Liver (tissue), 9 donors: Measurements from ENCODE around the gene LAMB2. TPM values are rescaled to one million over a fixed set of nuclear protein-coding genes. Genes with fewer than 3 reads are reported as not detected.

Experiments
- DNase-seq: peaks from one replicate; pipeline ENCODE4 v3.0.0-alpha.2; 2017; ENCODE audit warnings: low spot score
- H3K27ac ChIP-seq, 2 donors: one replicate each; pipeline ENCODE4 v1.7.0; 2013; ENCODE audit warnings: inconsistent platforms in 2 of 2, low read length in 2 of 2, control low read depth in 1 of 2, low read depth in 1 of 2, mild to moderate bottlenecking in 1 of 2
- H3K27me3 ChIP-seq, 4 donors: one replicate each; pipeline versions ENCODE4 v1.6.1 to v1.7.0; 2013; ENCODE audit warnings: low read length in 3 of 4, inconsistent platforms in 1 of 4, mild to moderate bottlenecking in 1 of 4, moderate library complexity in 1 of 4; ENCODE audit not compliant: control insufficient read depth in 4 of 4, insufficient read depth in 4 of 4
- H3K36me3 ChIP-seq, 4 donors: one replicate each; pipeline versions ENCODE4 v1.6.1 to v1.7.0; 2013; ENCODE audit warnings: low read length in 3 of 4, mild to moderate bottlenecking in 3 of 4, low read depth in 1 of 4, moderate library complexity in 1 of 4; ENCODE audit not compliant: control insufficient read depth in 4 of 4, insufficient read depth in 3 of 4
- H3K4me1 ChIP-seq, 4 donors: one replicate each; pipeline versions ENCODE4 v1.6.1 to v1.7.0; 2013; ENCODE audit warnings: low read length in 3 of 4, mild to moderate bottlenecking in 3 of 4, moderate library complexity in 1 of 4; ENCODE audit not compliant: control insufficient read depth in 4 of 4, insufficient read depth in 4 of 4
- H3K4me3 ChIP-seq, 3 donors: one replicate each; pipeline versions ENCODE4 v1.6.1 to v1.7.0; 2013; ENCODE audit warnings: low read length in 3 of 3, control low read depth in 1 of 3, low read depth in 1 of 3, mild to moderate bottlenecking in 1 of 3
- H3K9ac ChIP-seq, 2 donors: one replicate each; pipeline ENCODE4 v1.7.0; 2013; ENCODE audit warnings: low read length in 2 of 2, mild to moderate bottlenecking in 2 of 2, moderate library complexity in 2 of 2, control low read depth in 1 of 2, low read depth in 1 of 2
- H3K9me3 ChIP-seq, 4 donors: one replicate each; pipeline versions ENCODE4 v1.6.1 to v1.7.0; 2013; ENCODE audit warnings: low read length in 3 of 4; ENCODE audit not compliant: control insufficient read depth in 4 of 4
- EGR1 ChIP-seq, 2 donors: IDR thresholded peaks; 2 replicates each; pipeline ENCODE4 v1.6.1; 2016 to 2018; ENCODE audit warnings: antibody characterized with exemption in 2 of 2, low read depth in 2 of 2
- GABPA ChIP-seq, 2 donors: IDR thresholded peaks in 1 of 2; conservative IDR thresholded peaks in 1 of 2; 2 replicates each; pipeline ENCODE4 v1.6.1; 2016; ENCODE audit warnings: antibody characterized with exemption in 2 of 2, mild to moderate bottlenecking in 1 of 2, moderate library complexity in 1 of 2
- HNF4A ChIP-seq, 2 donors: conservative IDR thresholded peaks; 2 replicates each; pipeline ENCODE4 v1.6.1; 2016; ENCODE audit warnings: antibody characterized with exemption in 2 of 2, mild to moderate bottlenecking in 2 of 2
- HNF4G ChIP-seq: IDR thresholded peaks from 2 replicates; pipeline ENCODE4 v1.6.1; 2016; ENCODE audit warnings: antibody characterized with exemption
- JUND ChIP-seq, 2 donors: IDR thresholded peaks; 2 replicates each; pipeline ENCODE4 v1.6.1; 2016; ENCODE audit warnings: antibody characterized with exemption in 2 of 2
- NR2F2 ChIP-seq: IDR thresholded peaks from 2 replicates; pipeline ENCODE4 v1.6.1; 2016; ENCODE audit warnings: antibody characterized with exemption
- RAD21 ChIP-seq, 2 donors: IDR thresholded peaks; 2 replicates each; pipeline ENCODE4 v1.6.1; 2016; ENCODE audit warnings: antibody characterized with exemption in 2 of 2, mild to moderate bottlenecking in 2 of 2
- RXRA ChIP-seq, 2 donors: IDR thresholded peaks; 2 replicates each; pipeline ENCODE4 v1.6.1; 2017 to 2018; ENCODE audit warnings: antibody characterized with exemption in 2 of 2, mild to moderate bottlenecking in 1 of 2
- SP1 ChIP-seq: IDR thresholded peaks from 2 replicates; pipeline ENCODE4 v1.6.1; 2018; ENCODE audit warnings: antibody characterized with exemption, mild to moderate bottlenecking
- TAF1 ChIP-seq: conservative IDR thresholded peaks from 2 replicates; pipeline ENCODE4 v1.6.1; 2016; ENCODE audit warnings: antibody characterized with exemption, mild to moderate bottlenecking
- WGBS: extraction: QIAGEN DNeasy Blood & Tissue Kit; methylation state at CpG from one replicate; pipeline ENCODE4 v1.1.7; 2013; 5-methylcytosine and 5-hydroxymethylcytosine counted together
- polyA plus RNA-seq, 2 donors: library from polyadenylated mRNA; stranded (reverse) in 1 of 2; unstranded in 1 of 2; fragments of 200-250 nt in 1 of 2; fragments of >200 nt in 1 of 2; fragmentation: Nextera tagmentation in 1 of 2; extraction: Ambion mirVana in 1 of 2; gene quantifications; one replicate each; pipeline versions ENCODE4 v1.2.1 to v1.2.3, GENCODE V29; 2013 to 2015
- total RNA-seq, 2 donors: library from RNA; depleted of rRNA; stranded (reverse); fragments of >200 nt; gene quantifications; one replicate each; pipeline ENCODE4 v1.2.3, GENCODE V29; 2014
- TF ChIP-seq, protein P1 (sequence below): IDR thresholded peaks from 2 replicates; pipeline ENCODE4 v1.6.1; 2016; ENCODE audit warnings: antibody characterized with exemption
- TF ChIP-seq, protein P2 (sequence below): fragments of 150-350 bp; IDR thresholded peaks from 2 replicates; pipeline ENCODE4 v1.5.1; 2017; ENCODE audit warnings: improper control_type of control experiment, low read depth, low read length; ENCODE audit not compliant: missing input control
- TF ChIP-seq, protein P3 (sequence below): IDR thresholded peaks from 2 replicates; pipeline ENCODE4 v1.6.1; 2016; ENCODE audit warnings: antibody characterized with exemption, mild to moderate bottlenecking
- TF ChIP-seq, protein P4 (sequence below): IDR thresholded peaks from 2 replicates; pipeline ENCODE4 v1.6.1; 2016; ENCODE audit warnings: antibody characterized with exemption
- donor health status: healthy.
- donor health status: healthy.
- donor health status: healthy.
- donor health status: healthy.
- donor health status: healthy.

The LAMB2 gene
- total and polyA plus RNA-seq, 4 donors = 87.6 to 172 (median 134) TPM

DNA sequence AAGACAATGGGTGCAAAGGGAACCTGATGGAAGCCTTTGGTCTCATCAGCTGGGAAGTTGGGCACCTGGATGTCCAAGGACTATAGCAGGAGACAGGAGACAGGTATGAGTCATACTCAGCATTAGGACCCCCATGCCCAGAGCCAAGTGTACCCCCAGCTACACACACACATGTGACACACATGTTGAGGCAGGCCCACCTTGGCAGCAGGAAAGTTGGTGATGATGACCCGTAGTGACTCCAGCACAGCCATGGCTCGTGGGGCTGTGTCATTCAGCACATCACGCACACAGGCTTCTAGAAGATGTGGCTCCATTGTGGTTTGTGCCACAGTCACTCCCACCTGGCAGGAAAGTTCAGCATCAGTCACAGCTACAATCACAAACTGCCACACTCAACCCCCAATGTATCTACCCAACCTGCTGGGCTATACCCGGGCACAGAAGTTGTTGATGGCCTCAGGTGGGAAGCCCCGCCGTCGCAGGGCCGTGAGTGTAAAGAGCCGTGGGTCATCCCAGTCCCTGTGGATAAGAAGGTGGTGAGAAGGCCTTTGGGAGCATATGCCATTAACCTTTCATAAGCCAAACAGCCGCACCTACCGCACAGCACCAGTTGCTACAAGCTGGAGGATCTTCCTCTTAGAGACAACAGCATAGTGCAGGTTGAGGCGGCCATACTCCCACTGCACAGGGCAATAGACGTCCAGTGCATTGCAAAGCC is 33.8 kb downstream of the LAMB2 start (continued):
- TF ChIP-seq, protein P1, sequence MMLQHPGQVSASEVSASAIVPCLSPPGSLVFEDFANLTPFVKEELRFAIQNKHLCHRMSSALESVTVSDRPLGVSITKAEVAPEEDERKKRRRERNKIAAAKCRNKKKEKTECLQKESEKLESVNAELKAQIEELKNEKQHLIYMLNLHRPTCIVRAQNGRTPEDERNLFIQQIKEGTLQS = no peak

DNA sequence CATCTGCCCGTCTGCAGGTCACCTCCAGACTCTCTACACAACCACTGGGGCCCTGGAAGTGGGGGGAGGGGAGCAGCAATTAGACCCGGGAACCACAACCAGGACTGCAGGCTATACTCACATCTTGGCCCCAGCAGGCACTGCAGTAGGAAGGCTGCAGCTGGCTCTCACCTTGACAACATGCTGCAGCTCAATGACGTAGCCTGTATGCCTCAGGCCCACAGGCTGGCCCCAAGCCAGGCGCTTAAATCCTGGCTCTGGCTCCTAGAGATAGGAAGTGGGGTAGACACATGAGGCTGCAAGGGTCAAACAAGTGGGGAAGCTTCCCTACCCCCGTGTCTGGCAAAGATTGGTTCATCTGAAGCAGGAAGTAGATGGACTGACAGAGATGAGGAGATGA is 34.4 kb downstream of the LAMB2 start:
- no peaks in the 10 kb centered on the region for H3K9me3 ChIP-seq
- H3K36me3 ChIP-seq = peaks cover 14 to 53% (median 34%) of the 10 kb centered on the region in 4 donors
- H3K4me1 ChIP-seq = peaks cover 0 to 12% (median 9%) of the 10 kb centered on the region in 4 donors
- 59% methylated on average over 5 of the region's 5 CpGs for WGBS
- TF ChIP-seq, protein P2, sequence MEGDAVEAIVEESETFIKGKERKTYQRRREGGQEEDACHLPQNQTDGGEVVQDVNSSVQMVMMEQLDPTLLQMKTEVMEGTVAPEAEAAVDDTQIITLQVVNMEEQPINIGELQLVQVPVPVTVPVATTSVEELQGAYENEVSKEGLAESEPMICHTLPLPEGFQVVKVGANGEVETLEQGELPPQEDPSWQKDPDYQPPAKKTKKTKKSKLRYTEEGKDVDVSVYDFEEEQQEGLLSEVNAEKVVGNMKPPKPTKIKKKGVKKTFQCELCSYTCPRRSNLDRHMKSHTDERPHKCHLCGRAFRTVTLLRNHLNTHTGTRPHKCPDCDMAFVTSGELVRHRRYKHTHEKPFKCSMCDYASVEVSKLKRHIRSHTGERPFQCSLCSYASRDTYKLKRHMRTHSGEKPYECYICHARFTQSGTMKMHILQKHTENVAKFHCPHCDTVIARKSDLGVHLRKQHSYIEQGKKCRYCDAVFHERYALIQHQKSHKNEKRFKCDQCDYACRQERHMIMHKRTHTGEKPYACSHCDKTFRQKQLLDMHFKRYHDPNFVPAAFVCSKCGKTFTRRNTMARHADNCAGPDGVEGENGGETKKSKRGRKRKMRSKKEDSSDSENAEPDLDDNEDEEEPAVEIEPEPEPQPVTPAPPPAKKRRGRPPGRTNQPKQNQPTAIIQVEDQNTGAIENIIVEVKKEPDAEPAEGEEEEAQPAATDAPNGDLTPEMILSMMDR = no peak
- no peak for TF ChIP-seq TAF1
- no peak for TF ChIP-seq RXRA (IDR thresholded peaks at IDR 0.05)
- TF ChIP-seq, protein P3, sequence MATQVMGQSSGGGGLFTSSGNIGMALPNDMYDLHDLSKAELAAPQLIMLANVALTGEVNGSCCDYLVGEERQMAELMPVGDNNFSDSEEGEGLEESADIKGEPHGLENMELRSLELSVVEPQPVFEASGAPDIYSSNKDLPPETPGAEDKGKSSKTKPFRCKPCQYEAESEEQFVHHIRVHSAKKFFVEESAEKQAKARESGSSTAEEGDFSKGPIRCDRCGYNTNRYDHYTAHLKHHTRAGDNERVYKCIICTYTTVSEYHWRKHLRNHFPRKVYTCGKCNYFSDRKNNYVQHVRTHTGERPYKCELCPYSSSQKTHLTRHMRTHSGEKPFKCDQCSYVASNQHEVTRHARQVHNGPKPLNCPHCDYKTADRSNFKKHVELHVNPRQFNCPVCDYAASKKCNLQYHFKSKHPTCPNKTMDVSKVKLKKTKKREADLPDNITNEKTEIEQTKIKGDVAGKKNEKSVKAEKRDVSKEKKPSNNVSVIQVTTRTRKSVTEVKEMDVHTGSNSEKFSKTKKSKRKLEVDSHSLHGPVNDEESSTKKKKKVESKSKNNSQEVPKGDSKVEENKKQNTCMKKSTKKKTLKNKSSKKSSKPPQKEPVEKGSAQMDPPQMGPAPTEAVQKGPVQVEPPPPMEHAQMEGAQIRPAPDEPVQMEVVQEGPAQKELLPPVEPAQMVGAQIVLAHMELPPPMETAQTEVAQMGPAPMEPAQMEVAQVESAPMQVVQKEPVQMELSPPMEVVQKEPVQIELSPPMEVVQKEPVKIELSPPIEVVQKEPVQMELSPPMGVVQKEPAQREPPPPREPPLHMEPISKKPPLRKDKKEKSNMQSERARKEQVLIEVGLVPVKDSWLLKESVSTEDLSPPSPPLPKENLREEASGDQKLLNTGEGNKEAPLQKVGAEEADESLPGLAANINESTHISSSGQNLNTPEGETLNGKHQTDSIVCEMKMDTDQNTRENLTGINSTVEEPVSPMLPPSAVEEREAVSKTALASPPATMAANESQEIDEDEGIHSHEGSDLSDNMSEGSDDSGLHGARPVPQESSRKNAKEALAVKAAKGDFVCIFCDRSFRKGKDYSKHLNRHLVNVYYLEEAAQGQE = no peak
- TF ChIP-seq, protein P4, sequence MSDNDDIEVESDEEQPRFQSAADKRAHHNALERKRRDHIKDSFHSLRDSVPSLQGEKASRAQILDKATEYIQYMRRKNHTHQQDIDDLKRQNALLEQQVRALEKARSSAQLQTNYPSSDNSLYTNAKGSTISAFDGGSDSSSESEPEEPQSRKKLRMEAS = no peak
- DNase-seq = no peak
- H3K4me3 ChIP-seq = no peak overlapping the region
- no peak overlapping the region for H3K9ac ChIP-seq
- no peaks in the 10 kb centered on the region for H3K27me3 ChIP-seq
- no peak overlapping the region for H3K27ac ChIP-seq

DNA sequence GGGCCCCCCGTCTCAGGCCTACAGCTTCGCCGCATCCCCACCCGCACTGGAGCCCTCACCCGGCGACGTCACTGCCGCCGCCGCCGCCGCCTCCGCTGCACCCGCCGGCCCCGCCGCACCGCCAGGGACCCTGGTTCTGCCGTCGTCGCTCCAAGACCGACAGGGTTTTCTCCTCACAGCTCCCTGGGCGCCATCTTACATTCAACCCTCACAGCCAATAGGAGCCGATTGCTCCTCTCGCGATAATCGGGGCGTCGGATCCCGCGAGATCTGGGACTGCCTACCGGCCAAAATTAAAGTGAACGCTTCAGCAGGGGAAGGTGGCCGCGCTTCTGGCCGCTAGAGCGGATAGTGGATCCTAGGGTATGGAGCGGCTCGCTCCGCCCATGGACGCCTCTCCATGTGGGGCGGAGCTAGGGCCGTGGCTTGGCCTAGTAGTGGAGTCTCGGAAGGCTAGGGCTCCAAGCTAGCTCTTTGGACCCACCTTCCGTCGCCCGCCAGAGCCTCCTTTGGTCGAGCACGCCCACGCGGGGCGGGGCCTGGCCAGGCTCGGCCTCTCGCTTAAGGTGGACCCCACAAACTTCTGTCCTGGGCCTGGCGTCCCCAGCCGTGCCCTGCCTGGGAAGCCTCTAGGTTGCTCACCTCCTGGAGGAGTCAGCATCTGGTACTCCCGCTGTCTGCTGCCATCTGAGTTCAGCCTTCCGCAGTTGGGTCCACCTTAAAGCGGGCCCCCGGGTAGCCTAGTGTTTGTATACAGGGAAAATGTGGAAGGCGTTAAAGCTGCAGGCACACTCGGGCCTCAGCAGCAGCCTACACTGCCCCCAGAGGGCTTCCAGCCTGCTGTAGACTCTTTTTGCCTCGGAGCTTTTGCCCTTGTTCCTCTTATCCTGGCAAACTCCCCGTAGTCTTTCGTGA is 38.7 kb downstream of the LAMB2 start, which contains the start of gene QRICH1:
TSS of gene QRICH1 (minus strand) at position 219 of the 915 bp plus-strand sequence. CDS start 17,054 bp downstream, outside the sequence.
- Histone ChIP-seq H3K4me3 (peak within 1 kb of the TSS; percentile 84 to 98 (median 95)), H3K27ac (peak within 1 kb of the TSS; percentile 94 to 95), H3K9me3 (no peaks in the 10 kb centered on the region), H3K27me3 (no peaks in the 10 kb centered on the region), H3K4me1 (peaks cover 0 to 30% (median 26%) of the 10 kb centered on the region in 4 donors), H3K9ac (peak within 1 kb of the TSS; percentile 70 to 88), H3K36me3 (peaks cover 6 to 21% (median 12%) of the 10 kb centered on the region in 4 donors)
- under 1% methylated on average over 65 of the region's 65 CpGs for WGBS
- peak; percentile 96 for DNase-seq
- TF ChIP-seq HNF4G = peak; percentile 55
- peak; percentile 13 to 49 for TF ChIP-seq JUND (IDR thresholded peaks at IDR 0.05)
- TF ChIP-seq, protein P3 = peak; percentile 80
- TF ChIP-seq EGR1 (IDR thresholded peaks at IDR 0.05; ENCODE audit: low read depth in 2 of 2) = peak; percentile 98 to 100
- TF ChIP-seq, protein P2 = peak; percentile 46
- TF ChIP-seq NR2F2 = peak; percentile 75
- TF ChIP-seq SP1 = peak; percentile 96
- peak; percentile 85 for TF ChIP-seq TAF1
- peak in 1 of 2 donors; percentile 81 for TF ChIP-seq GABPA (IDR thresholded peaks at IDR 0.05 in 1 of 2, conservative IDR thresholded peaks at IDR 0.05 in 1 of 2)
- peak in 1 of 2 donors; percentile 69 for TF ChIP-seq RAD21 (IDR thresholded peaks at IDR 0.05)
- TF ChIP-seq HNF4A (conservative IDR thresholded peaks at IDR 0.05) = peak; percentile 76 to 81
